Right ventricle myocardium inferior (tissue), 1 donor: ENCODE measurements around the gene EN2. TPM values are rescaled to one million over a fixed set of nuclear protein-coding genes. Genes with fewer than 3 reads are reported as not detected.
A peak's percentile ranks its signal among the peaks of the same experiment; 100 is the strongest.

Experiments used
- ATAC-seq: fragments of 200-7000 bp; cut with Tn5 transposase; one replicate; pipeline ENCODE4 v1.9.1; 2020; ENCODE audit warnings: mild to moderate bottlenecking, moderate library complexity
- DNase-seq: peaks from one replicate; pipeline ENCODE4 v3.0.0; 2021; ENCODE audit errors: missing footprints
- intact Hi-C: fragments of 100-400 bp; cut with DNase I; formaldehyde crosslinking; loops from one replicate; pipeline ENCODE4 v1.11.0; 2022
- total RNA-seq: library from RNA; stranded (reverse); fragmentation: NEBNext Ultra II Directional; extraction: Animal tissue kit (Norgen Biotek cat#: 25700); gene quantifications from one replicate; pipeline ENCODE4 v1.2.1, GENCODE V29; 2021
- donor health status: DM: no; HTN: yes; CAD: no; lungs with severe emphysema.

EN2 gene
- total RNA-seq, 1 donor from 2014 or later: 0.11 TPM

- ATAC-seq: peak; percentile 21
- DNase-seq: no peak
- intact Hi-C loops: loop anchor here (10.0 kb wide), 1 partner anchor 57 kb away; no protein-coding TSS in a partner anchor
These were observed 302 bp upstream of the EN2 start for GRCh38 chr7:155457544-155458110.

- no peak for DNase-seq
- no peak for ATAC-seq
- intact Hi-C loops: loop anchor here (10.0 kb wide), 1 partner anchor 56 kb away; no protein-coding TSS in a partner anchor
These were observed 1.2 kb downstream of the EN2 start for GRCh38 chr7:155458878-155459699.

GRCh38 chr7:155459700-155460461, 2.0 kb downstream of the EN2 start:
- ATAC-seq (no peak), DNase-seq (no peak)
- intact Hi-C loops: loop anchor here (10.0 kb wide), 1 partner anchor 55 kb away; no protein-coding TSS in a partner anchor

- ATAC-seq (no peak), DNase-seq (no peak)
- intact Hi-C loops: no loop called here
These were observed 3.1 kb downstream of the EN2 start for GRCh38 chr7:155460926-155461613.

GRCh38 chr7:155461631-155462030, 3.7 kb downstream of the EN2 start:
- ATAC-seq (no peak), DNase-seq (no peak)
- intact Hi-C loops: no loop called here

- intact Hi-C loops: no loop called here
- no peak for DNase-seq
- ATAC-seq: no peak
These were observed 4.3 kb downstream of the EN2 start for GRCh38 chr7:155462163-155462735.

- DNase-seq (no peak), ATAC-seq (no peak)
- intact Hi-C loops: no loop called here
These were observed 5.3 kb downstream of the EN2 start for GRCh38 chr7:155463114-155463811.

GRCh38 chr7:155464183-155464582, 6.3 kb downstream of the EN2 start:
- ATAC-seq (no peak), DNase-seq (no peak)
- intact Hi-C loops: no loop called here

GRCh38 chr7:155464948-155465739, 7.2 kb downstream of the EN2 start:
- DNase-seq: no peak
- ATAC-seq: no peak
- intact Hi-C loops: no loop called here

GRCh38 chr7:155465761-155466141, 7.8 kb downstream of the EN2 start:
- DNase-seq (no peak), ATAC-seq (no peak)
- intact Hi-C loops: no loop called here

- intact Hi-C loops: no loop called here
- ATAC-seq: no peak
- no peak for DNase-seq
These were observed 8.3 kb downstream of the EN2 start for GRCh38 chr7:155466142-155466813.

GRCh38 chr7:155466814-155467733, 9.1 kb downstream of the EN2 start:
- intact Hi-C loops: no loop called here
- ATAC-seq (no peak), DNase-seq (no peak)

- ATAC-seq (no peak), DNase-seq (no peak)
- intact Hi-C loops: no loop called here
These were observed 10.2 kb downstream of the EN2 start for GRCh38 chr7:155467846-155468784.

- intact Hi-C loops: no loop called here
These were observed 10.8 kb downstream of the EN2 start for GRCh38 chr7:155468785-155469148.

More at GRCh38 chr7:155468785-155469148, 10.8 kb downstream of the EN2 start:
- DNase-seq (no peak), ATAC-seq (no peak)
